ENCODE data around the gene PLA2G2C.

The PLA2G2C gene

GRCh38 chr1:20120796-20121195 lies 65.5 kb downstream of the PLA2G2C start:
- Histone ChIP-seq H3K9me3 (ENCODE audit: insufficient read depth, low read length, severe bottlenecking) (no peaks in the 10 kb centered on the region), H2AFZ (ENCODE audit: low read depth, low read length) (no peak overlapping the region), H3K9ac (ENCODE audit: low read depth, low read length) (no peak overlapping the region), H3K4me3 (ENCODE audit: low read depth in 1 of 2, low read length in 2 of 2) (no peak overlapping the region), H3K27me3 (ENCODE audit: insufficient read depth, low read length, poor library complexity) (no peaks in the 10 kb centered on the region), H3K4me2 (ENCODE audit: insufficient read depth, low read length) (no peak overlapping the region), H3K36me3 (ENCODE audit: insufficient read depth, low read length) (no peaks in the 10 kb centered on the region), H4K20me1 (ENCODE audit: insufficient read depth, low read length) (no peaks in the 10 kb centered on the region), H3K4me1 (ENCODE audit: insufficient read depth, low read length) (no peaks in the 10 kb centered on the region), H3K79me2 (ENCODE audit: insufficient read depth, low read length) (no peaks in the 10 kb centered on the region), H3K27ac (ENCODE audit: low read length) (no peak overlapping the region)
- DNase-seq: no peak
- TF ChIP-seq CTCF (IDR thresholded peaks at IDR 0.05; ENCODE audit: borderline replicate concordance, extremely low read depth, low read length, poor library complexity, severe bottlenecking): no peak
- no peak for TF ChIP-seq EZH2 (IDR thresholded peaks at IDR 0.05; ENCODE audit: borderline replicate concordance, low read depth, low read length, severe bottlenecking)
- ATAC-seq (ENCODE audit: insufficient read depth, low read depth): no peak

GRCh38 chr1:20119347-20119746 lies 67.0 kb downstream of the PLA2G2C start, which contains the start of gene PLA2G2D:
TSS of gene PLA2G2D (minus strand) at chr1:20119536. CDS start at chr1:20119498, 38 bp downstream.
- Histone ChIP-seq H3K4me1 (ENCODE audit: insufficient read depth, low read length) (no peaks in the 10 kb centered on the region), H4K20me1 (ENCODE audit: insufficient read depth, low read length) (no peaks in the 10 kb centered on the region; the same call in 1 of the 2 replicates), H3K27ac (ENCODE audit: low read length) (no peak within 1 kb of the TSS), H3K36me3 (ENCODE audit: insufficient read depth, low read length) (no peaks in the 10 kb centered on the region), H3K9ac (ENCODE audit: low read depth, low read length) (no peak within 1 kb of the TSS), H3K27me3 (ENCODE audit: insufficient read depth, low read length, poor library complexity) (no peaks in the 10 kb centered on the region), H3K4me3 (ENCODE audit: low read depth in 1 of 2, low read length in 2 of 2) (no peak within 1 kb of the TSS), H3K4me2 (ENCODE audit: insufficient read depth, low read length) (no peak within 1 kb of the TSS), H2AFZ (ENCODE audit: low read depth, low read length) (no peak within 1 kb of the TSS), H3K79me2 (ENCODE audit: insufficient read depth, low read length) (no peaks in the 10 kb centered on the region), H3K9me3 (ENCODE audit: insufficient read depth, low read length, severe bottlenecking) (no peaks in the 10 kb centered on the region)
- DNase-seq (no peak), ATAC-seq (ENCODE audit: insufficient read depth, low read depth) (no peak)
- no peak for TF ChIP-seq CTCF (IDR thresholded peaks at IDR 0.05; ENCODE audit: borderline replicate concordance, extremely low read depth, low read length, poor library complexity, severe bottlenecking)

- H3K4me2 ChIP-seq (ENCODE audit: insufficient read depth, low read length): no peak overlapping the region
- no peak for ATAC-seq (ENCODE audit: insufficient read depth, low read depth)
- H3K9me3 ChIP-seq (ENCODE audit: insufficient read depth, low read length, severe bottlenecking): no peaks in the 10 kb centered on the region
- no peak overlapping the region for H3K4me3 ChIP-seq (ENCODE audit: low read depth in 1 of 2, low read length in 2 of 2)
- no peaks in the 10 kb centered on the region for H3K79me2 ChIP-seq (ENCODE audit: insufficient read depth, low read length)
- no peaks in the 10 kb centered on the region for H3K36me3 ChIP-seq (ENCODE audit: insufficient read depth, low read length)
- H3K27ac ChIP-seq (ENCODE audit: low read length): no peak overlapping the region
- H3K9ac ChIP-seq (ENCODE audit: low read depth, low read length): no peak overlapping the region
- DNase-seq: no peak
- H2AFZ ChIP-seq (ENCODE audit: low read depth, low read length): no peak overlapping the region
- no peak for TF ChIP-seq CTCF (IDR thresholded peaks at IDR 0.05; ENCODE audit: borderline replicate concordance, extremely low read depth, low read length, poor library complexity, severe bottlenecking)
- no peak for TF ChIP-seq EZH2 (IDR thresholded peaks at IDR 0.05; ENCODE audit: borderline replicate concordance, low read depth, low read length, severe bottlenecking)
- H3K27me3 ChIP-seq (ENCODE audit: insufficient read depth, low read length, poor library complexity): no peaks in the 10 kb centered on the region
- no peaks in the 10 kb centered on the region; the same call in 1 of the 2 replicates for H4K20me1 ChIP-seq (ENCODE audit: insufficient read depth, low read length)
- H3K4me1 ChIP-seq (ENCODE audit: insufficient read depth, low read length): no peaks in the 10 kb centered on the region
Observed at GRCh38 chr1:20117236-20117635, 69.1 kb downstream of the PLA2G2C start.

- H3K36me3 ChIP-seq (ENCODE audit: insufficient read depth, low read length): no peaks in the 10 kb centered on the region
- no peak for ATAC-seq (ENCODE audit: insufficient read depth, low read depth)
- no peak for TF ChIP-seq CTCF (IDR thresholded peaks at IDR 0.05; ENCODE audit: borderline replicate concordance, extremely low read depth, low read length, poor library complexity, severe bottlenecking)
- no peak for TF ChIP-seq EZH2 (IDR thresholded peaks at IDR 0.05; ENCODE audit: borderline replicate concordance, low read depth, low read length, severe bottlenecking)
Observed at GRCh38 chr1:20115916-20116315, 70.4 kb downstream of the PLA2G2C start.

More at GRCh38 chr1:20115916-20116315, 70.4 kb downstream of the PLA2G2C start:
- Histone ChIP-seq H3K4me3 (ENCODE audit: low read depth in 1 of 2, low read length in 2 of 2) (no peak overlapping the region), H3K4me2 (ENCODE audit: insufficient read depth, low read length) (no peak overlapping the region), H3K4me1 (ENCODE audit: insufficient read depth, low read length) (no peaks in the 10 kb centered on the region), H3K9ac (ENCODE audit: low read depth, low read length) (no peak overlapping the region), H2AFZ (ENCODE audit: low read depth, low read length) (no peak overlapping the region), H4K20me1 (ENCODE audit: insufficient read depth, low read length) (no peaks in the 10 kb centered on the region; the same call in 1 of the 2 replicates), H3K27ac (ENCODE audit: low read length) (no peak overlapping the region), H3K27me3 (ENCODE audit: insufficient read depth, low read length, poor library complexity) (no peaks in the 10 kb centered on the region), H3K9me3 (ENCODE audit: insufficient read depth, low read length, severe bottlenecking) (no peaks in the 10 kb centered on the region), H3K79me2 (ENCODE audit: insufficient read depth, low read length) (no peaks in the 10 kb centered on the region)
- no peak for DNase-seq
